Endothelial cell of umbilical vein (primary cell): Measurements from ENCODE around the gene LHX4. TPM values are rescaled to one million over a fixed set of nuclear protein-coding genes. Genes with fewer than 3 reads are reported as not detected.

Source experiments
- BruUV-seq: library from RNA; stranded (reverse); fragments of 400-500 nt; replicated peaks from 2 replicates; lab custom pipeline; 2021; lab: Mats Ljungman, UMichigan
- CTCF ChIA-PET: fragments of 300-600, 350-600 bp; sonication (Branson Sonifier 250); formaldehyde crosslinking; loops from one replicate; lab custom pipeline; 2021; ENCODE audit warnings: antibody characterized with exemption, inconsistent platforms; lab: Charles Lee
- POLR2A ChIA-PET: fragments of 300-600, 350-600 bp; sonication (Branson Sonifier 250); formaldehyde crosslinking; loops from one replicate; lab custom pipeline; 2021; ENCODE audit warnings: antibody characterized with exemption, inconsistent platforms; lab: Charles Lee
- DNase-seq: peaks from one replicate; pipeline ENCODE4 v3.0.0-alpha.2; 2011; ENCODE audit warnings: low read depth, low spot score
- FAIRE-seq: peaks from 2 replicates; lab custom pipeline; 2011; peaks lifted over from hg19 to GRCh38; lab: Jason Lieb, UNC
- H2AFZ ChIP-seq: 2 replicates; pipeline ENCODE4 v1.6.0; 2012; ENCODE audit warnings: low read depth, low read length, control low read depth, inconsistent platforms
- H3K27ac ChIP-seq: 2 replicates; pipeline ENCODE4 v1.5.1; 2011; ENCODE audit warnings: low read depth, mild to moderate bottlenecking, control low read depth, low read length, moderate library complexity; ENCODE audit not compliant: insufficient read depth
- H3K27me3 ChIP-seq, 2 experiments: 2 replicates each; pipeline versions ENCODE4 v1.6.0 to v1.6.1; 2011; ENCODE audit warnings: low read length in 2 of 2, mixed read lengths in 1 of 2; ENCODE audit not compliant: control insufficient read depth in 2 of 2, insufficient read depth in 2 of 2
- H3K36me3 ChIP-seq, 2 experiments: 2 replicates in 1 of 2; 3 replicates in 1 of 2; pipeline ENCODE4 v1.5.1; 2011; ENCODE audit warnings: low read length in 2 of 2, mild to moderate bottlenecking in 1 of 2, moderate library complexity in 1 of 2; ENCODE audit not compliant: control insufficient read depth in 2 of 2, insufficient read depth in 2 of 2; ENCODE audit errors: extremely low read depth in 1 of 2
- H3K4me1 ChIP-seq: 3 replicates; pipeline ENCODE4 v1.5.1; 2011; ENCODE audit warnings: mild to moderate bottlenecking, low read length; ENCODE audit not compliant: control insufficient read depth, insufficient read depth; ENCODE audit errors: extremely low read depth
- H3K4me2 ChIP-seq: 2 replicates; pipeline ENCODE4 v1.6.1; 2011; ENCODE audit warnings: low read length, control low read depth, mixed read lengths; ENCODE audit not compliant: insufficient read depth
- H3K4me3 ChIP-seq, 3 experiments: fragments of 200-600 bp in 1 of 3; sonication (generic), shearing (Covaris generic) in 1 of 3; replicated peaks in 1 of 3; 2 replicates each; pipeline ENCODE4 v1.5.1; 2011 to 2016; ENCODE audit warnings: control low read depth in 3 of 3, low read length in 3 of 3, mild to moderate bottlenecking in 2 of 3, inconsistent platforms in 1 of 3, low read depth in 1 of 3, moderate library complexity in 1 of 3; ENCODE audit not compliant: insufficient read depth in 1 of 3
- H3K79me2 ChIP-seq: 2 replicates; pipeline ENCODE4 v1.6.0; 2012; ENCODE audit warnings: low read length, inconsistent platforms; ENCODE audit not compliant: control insufficient read depth, insufficient read depth
- H3K9ac ChIP-seq: replicated peaks from 2 replicates; pipeline ENCODE3; 2011; ENCODE audit warnings: low read length, control low read depth; ENCODE audit not compliant: insufficient read depth; ENCODE audit errors: extremely low read depth
- H3K9me1 ChIP-seq: replicated peaks from 3 replicates; pipeline ENCODE4 v1.6.0; 2011; ENCODE audit warnings: mild to moderate bottlenecking, low read length; ENCODE audit not compliant: control insufficient read depth, insufficient read depth; ENCODE audit errors: extremely low read depth
- H3K9me3 ChIP-seq: replicated peaks from 2 replicates; pipeline ENCODE4 v1.5.1; 2012; ENCODE audit warnings: low read length, inconsistent platforms; ENCODE audit not compliant: control insufficient read depth, insufficient read depth
- H4K20me1 ChIP-seq: replicated peaks from 2 replicates; pipeline ENCODE3; 2011; ENCODE audit warnings: mild to moderate bottlenecking, low read length; ENCODE audit not compliant: control insufficient read depth, insufficient read depth; ENCODE audit errors: extremely low read depth
- EZH2 ChIP-seq: IDR thresholded peaks from 2 replicates; pipeline ENCODE4 v1.6.1; 2012; ENCODE audit warnings: borderline replicate concordance, low read depth, mild to moderate bottlenecking, moderate library complexity, low read length, inconsistent platforms; ENCODE audit not compliant: severe bottlenecking
- FOS ChIP-seq: IDR thresholded peaks from 2 replicates; pipeline ENCODE4 v1.6.1; 2011; ENCODE audit warnings: mild to moderate bottlenecking, low read length, moderate library complexity, borderline replicate concordance; ENCODE audit not compliant: insufficient read depth
- JUN ChIP-seq: IDR thresholded peaks from 2 replicates; pipeline ENCODE4 v1.6.1; 2011; ENCODE audit warnings: borderline replicate concordance, low read depth; ENCODE audit not compliant: insufficient read length, insufficient read depth
- MYC ChIP-seq: IDR thresholded peaks from one replicate; pipeline ENCODE4 v1.6.1; 2011; ENCODE audit warnings: mild to moderate bottlenecking, low read depth, low read length
- POLR2A ChIP-seq: IDR thresholded peaks from 2 replicates; pipeline ENCODE4 v1.6.1; 2012; ENCODE audit warnings: low read depth, mild to moderate bottlenecking, control low read depth, low read length
- dilution Hi-C: fragments of 300-500 bp; cut with MboI; formaldehyde crosslinking; loops from one replicate; pipeline ENCODE4 v1.15.0; 2019; ENCODE audit warnings: low sequenced_read_pairs; ENCODE audit not compliant: extremely low pct_ligation_motif_present
- intact Hi-C: fragments of 100-400 bp; cut with micrococcal nuclease; formaldehyde crosslinking; loops from one replicate; pipeline ENCODE4 v1.10.0; 2022
- polyA plus RNA-seq, 4 experiments: library from polyadenylated mRNA; depleted of rRNA in 3 of 4; stranded (reverse) in 3 of 4; unstranded in 1 of 4; fragments of >200 nt; gene quantifications; 2 replicates each; pipeline versions ENCODE4 v1.2.1 to v1.2.3, GENCODE V29; 2011 to 2012; ENCODE audit warnings: missing spikeins in 1 of 4
- total RNA-seq: library from RNA; stranded (reverse); gene quantifications from 2 replicates; pipeline ENCODE4 v1.2.3, GENCODE V29; 2021
- TF ChIP-seq, protein P1 (sequence below): IDR thresholded peaks from 2 replicates; pipeline ENCODE4 v1.6.1; 2011; ENCODE audit not compliant: insufficient read depth, insufficient read length
- TF ChIP-seq, protein P2 (sequence below), 2 donors: IDR thresholded peaks; 1 replicate in 1 of 2; 2 replicates in 1 of 2; pipeline ENCODE4 v1.5.1; 2011; ENCODE audit warnings: low read length in 2 of 2, mild to moderate bottlenecking in 2 of 2, moderate library complexity in 2 of 2, control low read depth in 1 of 2, inconsistent platforms in 1 of 2, low read depth in 1 of 2; ENCODE audit not compliant: insufficient read depth in 1 of 2; ENCODE audit errors: extremely low read depth in 1 of 2

Gene LHX4
- total and polyA plus RNA-seq, 2 donors (not counting 3 experiments of a cell fraction or from before 2014, with no cell fraction given), result not detected

DNA sequence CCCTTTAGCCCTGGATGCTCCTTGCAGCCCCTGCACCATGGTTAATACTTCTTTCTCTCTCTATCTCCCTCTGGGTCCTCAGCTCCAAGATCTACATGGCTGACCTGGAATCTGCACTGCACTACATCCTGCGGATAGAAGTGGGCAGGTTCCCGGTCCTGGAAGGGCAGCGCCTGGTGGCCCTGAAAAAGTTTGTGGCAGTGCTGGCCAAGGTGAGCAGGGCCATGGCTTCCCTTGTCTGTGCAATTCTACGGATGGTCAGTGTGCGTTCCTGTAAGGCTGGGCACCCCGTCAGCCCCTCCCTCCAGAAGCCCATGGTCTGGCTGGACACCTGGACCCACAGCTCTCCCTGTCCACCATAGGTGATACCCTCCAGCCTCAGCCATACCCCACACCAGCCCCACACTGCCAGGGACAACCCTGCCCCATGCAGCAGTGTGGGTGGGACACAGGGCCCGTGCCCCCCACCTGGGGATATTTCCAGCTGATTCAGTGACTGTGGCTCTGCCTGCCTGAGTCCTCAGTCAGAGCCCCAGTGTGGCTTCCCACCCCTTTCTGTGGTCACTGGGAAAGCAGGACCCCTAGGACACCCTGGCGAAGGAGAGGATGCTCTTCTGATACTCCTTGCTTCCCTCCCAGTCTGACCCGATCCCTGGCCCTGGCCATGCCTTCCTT is 44.0 kb upstream of the LHX4 start:
- BruUV-seq, result no TSS peak
- no peak overlapping the region for H2AFZ ChIP-seq
- H3K27me3 ChIP-seq, result no peaks in the 10 kb centered on the region
- H4K20me1 ChIP-seq, result no peaks in the 10 kb centered on the region
- H3K36me3 ChIP-seq, result peaks cover 6 to 27% of the 10 kb centered on the region in 2 experiments
- ChIA-PET CTCF (interaction anchor here (1.1 to 3.4 kb wide), 4 partner anchors 11 to 371 kb away, joined by 4 to 70 read pairs (median 6); no protein-coding TSS in a partner anchor), POLR2A (no interaction called here)
- no peaks in the 10 kb centered on the region for H3K9me3 ChIP-seq
- H3K79me2 ChIP-seq, result no peaks in the 10 kb centered on the region
- no peaks in the 10 kb centered on the region for H3K4me1 ChIP-seq
- H3K9ac ChIP-seq, result no peak overlapping the region
- intact Hi-C loops (no loop called here), dilution Hi-C loops (no loop called here)
- H3K9me1 ChIP-seq, result no peaks in the 10 kb centered on the region
- TF ChIP-seq MYC (no peak), POLR2A (no peak), JUN (no peak), EZH2 (no peak), FOS (no peak)
- TF ChIP-seq, protein P1, sequence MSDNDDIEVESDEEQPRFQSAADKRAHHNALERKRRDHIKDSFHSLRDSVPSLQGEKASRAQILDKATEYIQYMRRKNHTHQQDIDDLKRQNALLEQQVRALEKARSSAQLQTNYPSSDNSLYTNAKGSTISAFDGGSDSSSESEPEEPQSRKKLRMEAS, result no peak
- TF ChIP-seq, protein P2, sequence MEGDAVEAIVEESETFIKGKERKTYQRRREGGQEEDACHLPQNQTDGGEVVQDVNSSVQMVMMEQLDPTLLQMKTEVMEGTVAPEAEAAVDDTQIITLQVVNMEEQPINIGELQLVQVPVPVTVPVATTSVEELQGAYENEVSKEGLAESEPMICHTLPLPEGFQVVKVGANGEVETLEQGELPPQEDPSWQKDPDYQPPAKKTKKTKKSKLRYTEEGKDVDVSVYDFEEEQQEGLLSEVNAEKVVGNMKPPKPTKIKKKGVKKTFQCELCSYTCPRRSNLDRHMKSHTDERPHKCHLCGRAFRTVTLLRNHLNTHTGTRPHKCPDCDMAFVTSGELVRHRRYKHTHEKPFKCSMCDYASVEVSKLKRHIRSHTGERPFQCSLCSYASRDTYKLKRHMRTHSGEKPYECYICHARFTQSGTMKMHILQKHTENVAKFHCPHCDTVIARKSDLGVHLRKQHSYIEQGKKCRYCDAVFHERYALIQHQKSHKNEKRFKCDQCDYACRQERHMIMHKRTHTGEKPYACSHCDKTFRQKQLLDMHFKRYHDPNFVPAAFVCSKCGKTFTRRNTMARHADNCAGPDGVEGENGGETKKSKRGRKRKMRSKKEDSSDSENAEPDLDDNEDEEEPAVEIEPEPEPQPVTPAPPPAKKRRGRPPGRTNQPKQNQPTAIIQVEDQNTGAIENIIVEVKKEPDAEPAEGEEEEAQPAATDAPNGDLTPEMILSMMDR (IDR thresholded peaks at IDR 0.05; ENCODE audit: extremely low read depth in 1 of 2, insufficient read depth in 1 of 2, low read depth in 1 of 2, low read length in 2 of 2), result no peak
- no peak for DNase-seq
- no peak overlapping the region for H3K27ac ChIP-seq
- H3K4me2 ChIP-seq, result no peak overlapping the region
- H3K4me3 ChIP-seq, result no peak overlapping the region
- FAIRE-seq, result no peak
